K562 (cell line): Measurements from ENCODE around the gene WWOX. TPM values are rescaled to one million over a fixed set of nuclear protein-coding genes. Genes with fewer than 3 reads are reported as not detected.

Experiments
- ATAC-seq: fragments of 200-7000 bp; cut with Tn5 transposase; 3 replicates; pipeline ENCODE4 v1.9.1; 2020; ENCODE audit warnings: moderate library complexity
- BruUV-seq: library from RNA; stranded (reverse); fragments of 400-500 nt; replicated peaks from 2 replicates; lab custom pipeline; 2021; lab: Mats Ljungman, UMichigan
- CTCF ChIA-PET: fragments of 300-600 bp; formaldehyde crosslinking; extraction: SDS; loops from one replicate; lab custom pipeline; 2021; ENCODE audit warnings: low intra/inter-chr PET ratio; lab: Yijun Ruan, JAX
- POLR2A ChIA-PET: fragments of 300-600, 350-650 bp; sonication (Branson Sonifier 250); formaldehyde crosslinking; extraction: SDS; loops from one replicate; lab custom pipeline; 2021; ENCODE audit warnings: antibody characterized with exemption, inconsistent platforms; lab: Yijun Ruan, JAX
- DNase-seq, 4 experiments: peaks; one replicate each; pipeline versions ENCODE4 v3.0.0 to v3.0.0-alpha.2; 2011 to 2018; ENCODE audit warnings: low spot score in 3 of 4, mixed read lengths in 3 of 4; ENCODE audit errors: extremely low read depth in 1 of 4
- FAIRE-seq: peaks from 2 replicates; lab custom pipeline; 2011; peaks lifted over from hg19 to GRCh38; lab: Jason Lieb, UNC
- H2AFZ ChIP-seq: 2 replicates; pipeline ENCODE4 v1.6.0; 2011; ENCODE audit warnings: low read depth, low read length, control low read depth, inconsistent platforms
- H3K27ac ChIP-seq: fragments of 200-600 bp; 3 replicates; pipeline ENCODE4 v1.8.0; 2011; ENCODE audit warnings: low read depth, mild to moderate bottlenecking, control low read depth, inconsistent platforms, low read length, moderate library complexity, mixed read lengths; ENCODE audit errors: extremely low read depth
- H3K27me3 ChIP-seq, 2 experiments: fragments of 300-600 bp in 1 of 2; 2 replicates in 1 of 2; 3 replicates in 1 of 2; pipeline versions ENCODE4 v1.6.0 to v1.8.0; 2011; ENCODE audit warnings: inconsistent platforms in 2 of 2, low read length in 2 of 2, mild to moderate bottlenecking in 1 of 2, mixed read lengths in 1 of 2, moderate library complexity in 1 of 2; ENCODE audit not compliant: control insufficient read depth in 2 of 2, insufficient read depth in 2 of 2
- H3K36me3 ChIP-seq: fragments of 300-600 bp; 3 replicates; pipeline ENCODE4 v1.8.0; 2011; ENCODE audit warnings: mild to moderate bottlenecking, low read length, inconsistent platforms; ENCODE audit not compliant: control insufficient read depth, insufficient read depth
- H3K4me1 ChIP-seq, 2 experiments: fragments of 200-600 bp in 1 of 2; replicated peaks in 1 of 2; 2 replicates in 1 of 2; 3 replicates in 1 of 2; pipeline versions ENCODE4 v1.5.1 to v1.8.0; 2011; ENCODE audit warnings: inconsistent platforms in 2 of 2, low read length in 2 of 2, mild to moderate bottlenecking in 1 of 2, mixed read lengths in 1 of 2, moderate library complexity in 1 of 2; ENCODE audit not compliant: control insufficient read depth in 2 of 2, insufficient read depth in 2 of 2
- H3K4me2 ChIP-seq: 2 replicates; pipeline ENCODE4 v1.6.1; 2011; ENCODE audit warnings: low read length, control low read depth, inconsistent platforms, mixed read lengths; ENCODE audit not compliant: insufficient read depth
- H3K4me3 ChIP-seq: fragments of 200-600 bp; sonication (generic), shearing (Covaris generic); 2 replicates; pipeline ENCODE4 v1.5.1; 2016; ENCODE audit warnings: control low read depth, inconsistent platforms
- H3K79me2 ChIP-seq: fragments of 200-600 bp; 3 replicates; pipeline ENCODE4 v1.8.0; 2011; ENCODE audit warnings: low read length, inconsistent platforms; ENCODE audit not compliant: control insufficient read depth, insufficient read depth
- H3K9ac ChIP-seq, 2 experiments: 2 replicates each; pipeline versions ENCODE4 v1.6.0 to v1.6.1; 2011; ENCODE audit warnings: low read depth in 2 of 2, low read length in 2 of 2, control low read depth in 1 of 2, inconsistent platforms in 1 of 2, mild to moderate bottlenecking in 1 of 2, mixed read lengths in 1 of 2; ENCODE audit not compliant: insufficient read depth in 1 of 2
- H3K9me1 ChIP-seq: one replicate; pipeline ENCODE4 v1.6.0; 2011; ENCODE audit warnings: inconsistent platforms, mild to moderate bottlenecking, low read length, moderate library complexity; ENCODE audit not compliant: control insufficient read depth, insufficient read depth
- H3K9me3 ChIP-seq: replicated peaks from 2 replicates; pipeline ENCODE4 v1.5.1; 2011; ENCODE audit warnings: low read depth, low read length, inconsistent platforms; ENCODE audit not compliant: control insufficient read depth, insufficient read depth
- H4K20me1 ChIP-seq: replicated peaks from 2 replicates; pipeline ENCODE4 v1.6.1; 2011; ENCODE audit warnings: low read length, inconsistent platforms, mixed read lengths; ENCODE audit not compliant: control insufficient read depth, insufficient read depth
- ASH1L ChIP-seq: fragments of 450-650 bp; IDR thresholded peaks from 2 replicates; pipeline ENCODE4 v1.6.1; 2018; ENCODE audit warnings: borderline replicate concordance, mild to moderate bottlenecking, low read depth; ENCODE audit not compliant: partially characterized antibody
- ATF6 ChIP-seq: sonication (generic); formaldehyde crosslinking; IDR thresholded peaks from 2 replicates; pipeline ENCODE4 v1.4.0; 2020; ENCODE audit warnings: mild to moderate bottlenecking, missing genetic modification reagents
- E2F1 ChIP-seq: sonication (generic); formaldehyde crosslinking; IDR thresholded peaks from 2 replicates; pipeline ENCODE4 v1.8.1; 2023; ENCODE audit warnings: mild to moderate bottlenecking, missing genetic modification reagents, moderate library complexity
- ERF ChIP-seq: fragments of 450-650 bp; formaldehyde crosslinking; IDR thresholded peaks from 2 replicates; pipeline ENCODE4 v1.4.0; 2020; ENCODE audit warnings: mild to moderate bottlenecking, mixed read lengths
- FOS ChIP-seq: IDR thresholded peaks from 3 replicates; pipeline ENCODE4 v1.6.1; 2011; ENCODE audit not compliant: insufficient read length; ENCODE audit errors: extremely low read depth
- HCFC1 ChIP-seq: IDR thresholded peaks from 2 replicates; pipeline ENCODE4 v1.6.1; 2012; ENCODE audit warnings: low read depth, low read length, improper control_type of control experiment
- TBL1XR1 ChIP-seq, 2 experiments: IDR thresholded peaks; 2 replicates each; pipeline ENCODE4 v1.6.1; 2012; ENCODE audit warnings: improper control_type of control experiment in 2 of 2, low read length in 2 of 2, mild to moderate bottlenecking in 1 of 2
- TCF7L2 ChIP-seq: fragments of 150-350 bp; IDR thresholded peaks from 2 replicates; pipeline ENCODE4 v1.6.1; 2016; ENCODE audit warnings: low read depth, mild to moderate bottlenecking, low read length, moderate library complexity
- ZFP91 ChIP-seq: sonication (generic); formaldehyde crosslinking; IDR thresholded peaks from 2 replicates; pipeline ENCODE4 v1.8.0; 2022; ENCODE audit warnings: mild to moderate bottlenecking, missing genetic modification reagents
- ZNF280B ChIP-seq: fragments of 250-450 bp; sonication (Bioruptor Pico); IDR thresholded peaks from 2 replicates; pipeline ENCODE4 v1.5.1; 2021; ENCODE audit warnings: mild to moderate bottlenecking
- ZNF584 ChIP-seq: fragments of 200-800 bp; sonication (Bioruptor generic); IDR thresholded peaks from 2 replicates; pipeline ENCODE4 v1.6.1; 2016; ENCODE audit warnings: low read depth, mild to moderate bottlenecking, missing genetic modification characterization, missing compliant biosample characterization
- WGBS: fragments of 100-300 bp; shearing (Covaris generic); methylation state at CpG from one replicate; pipeline ENCODE4 v1.1.6; 2016; ENCODE audit warnings: low coverage, mixed read lengths; ENCODE audit not compliant: insufficient coverage; ENCODE audit errors: missing lambda C conversion rate; 5-methylcytosine and 5-hydroxymethylcytosine counted together
- in situ Hi-C: fragments of 300-500 bp; cut with MboI; formaldehyde crosslinking; loops from 4 replicates; pipeline ENCODE4 v1.15.0; 2018; ENCODE audit warnings: inconsistent platforms, mixed read lengths
- intact Hi-C: fragments of 100-400 bp; cut with micrococcal nuclease; formaldehyde crosslinking; loops from 2 replicates; pipeline ENCODE4 v1.14.2; 2022
- polyA plus RNA-seq, 8 experiments: library from polyadenylated mRNA; depleted of rRNA in 4 of 8; stranded (reverse) in 5 of 8; unstranded in 3 of 8; fragments of >200 nt; fragmentation: Nextera tagmentation in 2 of 8; fragmentation: Illumina TruSeq in 1 of 8; extraction: Ambion mirVana in 2 of 8; extraction: Trizol in 1 of 8; gene quantifications; 2 replicates each; pipeline versions ENCODE4 v1.2.1 to v1.2.3, GENCODE V29; 2011 to 2014; ENCODE audit warnings: inconsistent platforms in 1 of 8, missing spikeins in 1 of 8
- total RNA-seq, 7 experiments: library from RNA; depleted of rRNA in 6 of 7; stranded (reverse); fragments of >200 nt in 6 of 7; fragmentation: Illumina TruSeq in 2 of 7; extraction: Trizol in 2 of 7; gene quantifications; 2 replicates each; pipeline versions ENCODE4 v1.2.1 to v1.2.3, GENCODE V29; 2011 to 2021; ENCODE audit warnings: low replicate concordance in 1 of 7
- TF ChIP-seq, protein P1 (sequence below): fragments of 200-800 bp; sonication (Bioruptor generic); IDR thresholded peaks from 2 replicates; pipeline ENCODE4 v1.6.1; 2017; ENCODE audit warnings: missing genetic modification characterization, missing compliant biosample characterization

WWOX gene
- total and polyA plus RNA-seq, 9 of the 15 experiments (the other 6 are each of a cell fraction or from before 2014, with no cell fraction given) = 1.6 to 22.7 (median 8.1) TPM

GRCh38 chr16:79114759-79115158, 1015.3 kb downstream of the WWOX start:
- intact Hi-C loops = no loop called here
- H3K9ac ChIP-seq = no peak overlapping the region
- H3K27ac ChIP-seq = no peak overlapping the region
- H3K4me3 ChIP-seq = no peak overlapping the region
- no TSS peak for BruUV-seq
- no peaks in the 10 kb centered on the region for H3K9me3 ChIP-seq
- no peak overlapping the region for H2AFZ ChIP-seq
- 2% methylated on average over 8 of the region's 8 CpGs for WGBS
- no peak overlapping the region for H3K4me2 ChIP-seq
- H4K20me1 ChIP-seq = no peaks in the 10 kb centered on the region
- no peaks in the 10 kb centered on the region for H3K4me1 ChIP-seq
- in situ Hi-C loops = no loop called here
- no peaks in the 10 kb centered on the region for H3K79me2 ChIP-seq
- peaks cover 3 to 9% of the 10 kb centered on the region in 2 experiments; a peak in 3 of 5 replicates for H3K27me3 ChIP-seq
- H3K36me3 ChIP-seq = no peaks in the 10 kb centered on the region
- no peak for FAIRE-seq
- no peak for ATAC-seq
- DNase-seq = no peak
- ChIA-PET CTCF (no interaction called here), POLR2A (interaction anchor here (0.6 kb wide), 1 partner anchor 11 kb away, joined by 3 read pairs; no protein-coding TSS in a partner anchor)
- no peaks in the 10 kb centered on the region for H3K9me1 ChIP-seq
- TF ChIP-seq ERF (CRISPR knock-in tag) = no peak
- TF ChIP-seq, protein P1, sequence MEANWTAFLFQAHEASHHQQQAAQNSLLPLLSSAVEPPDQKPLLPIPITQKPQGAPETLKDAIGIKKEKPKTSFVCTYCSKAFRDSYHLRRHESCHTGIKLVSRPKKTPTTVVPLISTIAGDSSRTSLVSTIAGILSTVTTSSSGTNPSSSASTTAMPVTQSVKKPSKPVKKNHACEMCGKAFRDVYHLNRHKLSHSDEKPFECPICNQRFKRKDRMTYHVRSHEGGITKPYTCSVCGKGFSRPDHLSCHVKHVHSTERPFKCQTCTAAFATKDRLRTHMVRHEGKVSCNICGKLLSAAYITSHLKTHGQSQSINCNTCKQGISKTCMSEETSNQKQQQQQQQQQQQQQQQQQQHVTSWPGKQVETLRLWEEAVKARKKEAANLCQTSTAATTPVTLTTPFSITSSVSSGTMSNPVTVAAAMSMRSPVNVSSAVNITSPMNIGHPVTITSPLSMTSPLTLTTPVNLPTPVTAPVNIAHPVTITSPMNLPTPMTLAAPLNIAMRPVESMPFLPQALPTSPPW (CRISPR knock-in tag) = no peak
- no peak for TF ChIP-seq FOS
- no peak for TF ChIP-seq HCFC1
- no peak for TF ChIP-seq ZNF584 (CRISPR knock-in tag)
- no peak for TF ChIP-seq ATF6
- no peak for TF ChIP-seq E2F1 (CRISPR knock-in tag)
- no peak for TF ChIP-seq TBL1XR1 (IDR thresholded peaks at IDR 0.05; ENCODE audit: low read length in 2 of 2)
- no peak for TF ChIP-seq ZFP91
- no peak for TF ChIP-seq TCF7L2
- TF ChIP-seq ZNF280B (CRISPR knock-in tag) = no peak
- TF ChIP-seq ASH1L = no peak
